ENCODE data around the gene SPEG. TPM values are rescaled to one million over a fixed set of nuclear protein-coding genes. Genes with fewer than 3 reads are reported as not detected.
A peak's percentile ranks its signal among the peaks of the same experiment; 100 is the strongest.

The SPEG gene
- total and polyA plus RNA-seq, 2 of the 13 experiments (the other 11 are each of a cell fraction or from before 2014, with no cell fraction given): 0.18 to 0.24 TPM

DNA sequence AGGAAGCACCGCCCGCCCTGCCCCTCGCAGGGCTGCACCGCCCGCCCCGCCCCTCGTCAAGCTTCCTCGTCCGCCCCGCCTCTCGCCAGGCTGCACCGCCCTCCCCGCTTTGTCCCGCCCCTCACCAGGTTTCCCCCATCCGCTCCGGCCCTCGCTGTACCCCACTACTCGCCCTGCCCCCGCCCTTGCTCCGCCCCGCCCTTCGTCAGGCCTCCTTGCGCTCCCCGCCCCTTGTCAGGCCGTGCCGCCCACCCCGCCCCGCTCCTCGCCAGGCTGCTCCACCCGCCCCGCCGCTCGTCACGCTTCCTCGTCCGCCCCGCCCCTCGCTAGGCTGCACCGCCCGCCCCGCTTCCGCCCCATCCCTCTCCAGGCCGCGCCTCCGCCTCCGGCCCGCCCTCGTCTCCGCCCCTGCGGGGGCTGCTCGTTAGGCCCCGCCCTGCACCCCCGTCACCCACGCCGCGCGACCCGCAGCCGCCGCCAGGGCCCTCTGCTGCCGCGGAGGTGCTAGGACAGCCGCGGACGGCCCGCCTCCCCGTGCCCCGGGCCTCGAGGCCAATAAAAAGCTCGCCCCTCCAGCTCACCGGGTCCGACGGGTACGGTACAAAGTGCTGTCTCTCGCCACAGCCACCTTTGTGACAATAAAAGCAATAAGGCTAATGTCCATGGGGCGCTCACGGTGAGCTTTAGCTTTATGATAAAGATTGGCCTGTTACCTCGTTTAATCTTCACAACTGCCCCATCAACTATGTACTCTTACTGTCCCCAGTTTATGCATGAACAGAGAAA is 46.3 kb upstream of the SPEG start (continued):
- TF ChIP-seq NCOR1 (IDR thresholded peaks at IDR 0.05; ENCODE audit: borderline replicate concordance, low read length) (peak; percentile 86), HIVEP1 (CRISPR knock-in tag; IDR thresholded peaks at IDR 0.05) (no peak), ZNF839 (CRISPR knock-in tag; IDR thresholded peaks at IDR 0.05; ENCODE audit: borderline replicate concordance) (peak; percentile 81; the same call in 1 of the 2 replicates), ZNF713 (CRISPR knock-in tag; IDR thresholded peaks at IDR 0.05) (0 out of 2 replicates have a peak, but pooled peaks have one; percentile 50), KMT2B (CRISPR knock-in tag; IDR thresholded peaks at IDR 0.05) (no peak), SPEN (CRISPR knock-in tag; IDR thresholded peaks at IDR 0.05; ENCODE audit: low read depth) (peak; percentile 75), NKX3-1 (CRISPR knock-in tag; IDR thresholded peaks at IDR 0.05) (no peak), IRF2 (CRISPR knock-in tag; IDR thresholded peaks at IDR 0.05) (peak; percentile 66), MEIS1 (CRISPR knock-in tag; IDR thresholded peaks at IDR 0.05; ENCODE audit: borderline replicate concordance) (0 out of 2 replicates have a peak, but pooled peaks have one; percentile 59), ZNF652 (CRISPR knock-in tag; IDR thresholded peaks at IDR 0.05; ENCODE audit: borderline replicate concordance, low read depth) (no peak), ZNF160 (CRISPR knock-in tag; IDR thresholded peaks at IDR 0.05) (peak; percentile 62; the same call in 1 of the 2 replicates)
- TF ChIP-seq, protein P1, sequence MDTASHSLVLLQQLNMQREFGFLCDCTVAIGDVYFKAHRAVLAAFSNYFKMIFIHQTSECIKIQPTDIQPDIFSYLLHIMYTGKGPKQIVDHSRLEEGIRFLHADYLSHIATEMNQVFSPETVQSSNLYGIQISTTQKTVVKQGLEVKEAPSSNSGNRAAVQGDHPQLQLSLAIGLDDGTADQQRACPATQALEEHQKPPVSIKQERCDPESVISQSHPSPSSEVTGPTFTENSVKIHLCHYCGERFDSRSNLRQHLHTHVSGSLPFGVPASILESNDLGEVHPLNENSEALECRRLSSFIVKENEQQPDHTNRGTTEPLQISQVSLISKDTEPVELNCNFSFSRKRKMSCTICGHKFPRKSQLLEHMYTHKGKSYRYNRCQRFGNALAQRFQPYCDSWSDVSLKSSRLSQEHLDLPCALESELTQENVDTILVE (CRISPR knock-in tag; IDR thresholded peaks at IDR 0.05): peak; percentile 88
- TF ChIP-seq, protein P2, sequence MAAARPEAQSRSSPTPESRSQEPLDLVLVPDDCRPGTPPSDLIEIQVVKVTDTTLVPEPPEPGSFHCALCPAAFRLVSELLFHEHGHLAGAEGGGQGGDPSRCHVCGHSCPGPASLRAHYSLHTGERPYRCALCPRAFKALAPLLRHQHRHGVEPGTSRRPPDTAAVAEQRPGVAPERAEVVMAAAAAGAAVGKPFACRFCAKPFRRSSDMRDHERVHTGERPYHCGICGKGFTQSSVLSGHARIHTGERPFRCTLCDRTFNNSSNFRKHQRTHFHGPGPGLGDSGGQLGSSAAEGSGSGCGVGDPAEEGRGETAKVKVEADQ (CRISPR knock-in tag; IDR thresholded peaks at IDR 0.05; ENCODE audit: borderline replicate concordance): peak; percentile 79; the same call in 1 of the 2 replicates
- TF ChIP-seq, protein P3, sequence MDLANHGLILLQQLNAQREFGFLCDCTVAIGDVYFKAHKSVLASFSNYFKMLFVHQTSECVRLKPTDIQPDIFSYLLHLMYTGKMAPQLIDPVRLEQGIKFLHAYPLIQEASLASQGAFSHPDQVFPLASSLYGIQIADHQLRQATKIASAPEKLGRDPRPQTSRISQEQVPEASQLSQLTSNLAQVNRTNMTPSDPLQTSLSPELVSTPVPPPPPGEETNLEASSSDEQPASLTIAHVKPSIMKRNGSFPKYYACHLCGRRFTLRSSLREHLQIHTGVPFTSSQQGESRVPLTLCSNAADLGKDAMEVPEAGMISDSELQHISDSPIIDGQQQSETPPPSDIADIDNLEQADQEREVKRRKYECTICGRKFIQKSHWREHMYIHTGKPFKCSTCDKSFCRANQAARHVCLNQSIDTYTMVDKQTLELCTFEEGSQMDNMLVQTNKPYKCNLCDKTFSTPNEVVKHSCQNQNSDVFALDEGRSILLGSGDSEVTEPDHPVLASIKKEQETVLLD (CRISPR knock-in tag; IDR thresholded peaks at IDR 0.05; ENCODE audit: low read depth): peak; percentile 94
- TF ChIP-seq, protein P4, sequence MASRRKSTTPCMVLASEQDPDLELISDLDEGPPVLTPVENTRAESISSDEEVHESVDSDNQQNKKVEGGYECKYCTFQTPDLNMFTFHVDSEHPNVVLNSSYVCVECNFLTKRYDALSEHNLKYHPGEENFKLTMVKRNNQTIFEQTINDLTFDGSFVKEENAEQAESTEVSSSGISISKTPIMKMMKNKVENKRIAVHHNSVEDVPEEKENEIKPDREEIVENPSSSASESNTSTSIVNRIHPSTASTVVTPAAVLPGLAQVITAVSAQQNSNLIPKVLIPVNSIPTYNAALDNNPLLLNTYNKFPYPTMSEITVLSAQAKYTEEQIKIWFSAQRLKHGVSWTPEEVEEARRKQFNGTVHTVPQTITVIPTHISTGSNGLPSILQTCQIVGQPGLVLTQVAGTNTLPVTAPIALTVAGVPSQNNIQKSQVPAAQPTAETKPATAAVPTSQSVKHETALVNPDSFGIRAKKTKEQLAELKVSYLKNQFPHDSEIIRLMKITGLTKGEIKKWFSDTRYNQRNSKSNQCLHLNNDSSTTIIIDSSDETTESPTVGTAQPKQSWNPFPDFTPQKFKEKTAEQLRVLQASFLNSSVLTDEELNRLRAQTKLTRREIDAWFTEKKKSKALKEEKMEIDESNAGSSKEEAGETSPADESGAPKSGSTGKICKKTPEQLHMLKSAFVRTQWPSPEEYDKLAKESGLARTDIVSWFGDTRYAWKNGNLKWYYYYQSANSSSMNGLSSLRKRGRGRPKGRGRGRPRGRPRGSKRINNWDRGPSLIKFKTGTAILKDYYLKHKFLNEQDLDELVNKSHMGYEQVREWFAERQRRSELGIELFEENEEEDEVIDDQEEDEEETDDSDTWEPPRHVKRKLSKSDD (CRISPR knock-in tag; IDR thresholded peaks at IDR 0.05; ENCODE audit: low read depth): peak; percentile 69; the same call in 1 of the 2 replicates
- TF ChIP-seq, protein P5, sequence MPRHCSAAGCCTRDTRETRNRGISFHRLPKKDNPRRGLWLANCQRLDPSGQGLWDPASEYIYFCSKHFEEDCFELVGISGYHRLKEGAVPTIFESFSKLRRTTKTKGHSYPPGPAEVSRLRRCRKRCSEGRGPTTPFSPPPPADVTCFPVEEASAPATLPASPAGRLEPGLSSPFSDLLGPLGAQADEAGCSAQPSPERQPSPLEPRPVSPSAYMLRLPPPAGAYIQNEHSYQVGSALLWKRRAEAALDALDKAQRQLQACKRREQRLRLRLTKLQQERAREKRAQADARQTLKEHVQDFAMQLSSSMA (CRISPR knock-in tag; IDR thresholded peaks at IDR 0.05): peak; percentile 82; the same call in 1 of the 2 replicates
- TF ChIP-seq, protein P6, sequence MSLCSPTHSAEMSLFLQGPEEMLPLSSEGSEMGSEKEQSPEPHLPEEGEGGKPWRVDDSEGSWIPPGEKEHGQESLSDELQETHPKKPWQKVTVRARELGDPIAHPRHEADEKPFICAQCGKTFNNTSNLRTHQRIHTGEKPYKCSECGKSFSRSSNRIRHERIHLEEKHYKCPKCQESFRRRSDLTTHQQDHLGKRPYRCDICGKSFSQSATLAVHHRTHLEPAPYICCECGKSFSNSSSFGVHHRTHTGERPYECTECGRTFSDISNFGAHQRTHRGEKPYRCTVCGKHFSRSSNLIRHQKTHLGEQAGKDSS (CRISPR knock-in tag; IDR thresholded peaks at IDR 0.05; ENCODE audit: borderline replicate concordance, low read depth): 0 out of 2 replicates have a peak, but pooled peaks have one; percentile 37
- TF ChIP-seq, protein P7, sequence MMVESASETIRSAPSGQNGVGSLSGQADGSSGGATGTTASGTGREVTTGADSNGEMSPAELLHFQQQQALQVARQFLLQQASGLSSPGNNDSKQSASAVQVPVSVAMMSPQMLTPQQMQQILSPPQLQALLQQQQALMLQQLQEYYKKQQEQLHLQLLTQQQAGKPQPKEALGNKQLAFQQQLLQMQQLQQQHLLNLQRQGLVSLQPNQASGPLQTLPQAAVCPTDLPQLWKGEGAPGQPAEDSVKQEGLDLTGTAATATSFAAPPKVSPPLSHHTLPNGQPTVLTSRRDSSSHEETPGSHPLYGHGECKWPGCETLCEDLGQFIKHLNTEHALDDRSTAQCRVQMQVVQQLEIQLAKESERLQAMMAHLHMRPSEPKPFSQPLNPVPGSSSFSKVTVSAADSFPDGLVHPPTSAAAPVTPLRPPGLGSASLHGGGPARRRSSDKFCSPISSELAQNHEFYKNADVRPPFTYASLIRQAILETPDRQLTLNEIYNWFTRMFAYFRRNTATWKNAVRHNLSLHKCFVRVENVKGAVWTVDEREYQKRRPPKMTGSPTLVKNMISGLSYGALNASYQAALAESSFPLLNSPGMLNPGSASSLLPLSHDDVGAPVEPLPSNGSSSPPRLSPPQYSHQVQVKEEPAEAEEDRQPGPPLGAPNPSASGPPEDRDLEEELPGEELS (CRISPR knock-in tag; IDR thresholded peaks at IDR 0.05): peak; percentile 16; the same call in 1 of the 2 replicates
